Superior temporal gyrus (tissue), 1 donor: ENCODE measurements around the gene EVPL.
"Not testable (repeated sequence)": the region's sequence is repeated elsewhere in the genome, so short reads cannot be mapped to it uniquely, and the experiment has no call there.

Source experiments
- DNase-seq: peaks from one replicate; pipeline ENCODE4 v3.0.0-alpha.2; 2016; ENCODE audit errors: extremely low spot score

Gene EVPL

GRCh38 chr17:76048025-76048605 is 21.0 kb upstream of the EVPL start:
- DNase-seq, result no peak

GRCh38 chr17:76046064-76046463 is 19.0 kb upstream of the EVPL start:
- DNase-seq, result no peak

GRCh38 chr17:76044475-76045007 is 17.4 kb upstream of the EVPL start:
- not testable (repeated sequence) for DNase-seq

- DNase-seq, result not testable (repeated sequence)
Observed at GRCh38 chr17:76042868-76043267, 15.8 kb upstream of the EVPL start.

- no peak for DNase-seq
Observed at GRCh38 chr17:76040376-76040775, 13.3 kb upstream of the EVPL start.

- DNase-seq, result no peak
Observed at GRCh38 chr17:76039121-76039520, 12.0 kb upstream of the EVPL start.

- no peak for DNase-seq
Observed at GRCh38 chr17:76038050-76038449, 10.9 kb upstream of the EVPL start.

GRCh38 chr17:76036497-76037261 is 9.6 kb upstream of the EVPL start:
- DNase-seq, result no peak

GRCh38 chr17:76034428-76035350 is 7.6 kb upstream of the EVPL start:
- no peak for DNase-seq

GRCh38 chr17:76033139-76033538 is 6.0 kb upstream of the EVPL start:
- no peak for DNase-seq

GRCh38 chr17:76032780-76033108 is 5.6 kb upstream of the EVPL start:
- DNase-seq, result no peak

GRCh38 chr17:76032073-76032779 is 5.1 kb upstream of the EVPL start:
- DNase-seq, result no peak

- no peak for DNase-seq
Observed at GRCh38 chr17:76026714-76027158, 370 bp downstream of the EVPL start.

GRCh38 chr17:76025294-76025693 is 1.8 kb downstream of the EVPL start:
- no peak for DNase-seq

GRCh38 chr17:76024353-76024752 is 2.8 kb downstream of the EVPL start:
- no peak for DNase-seq

- DNase-seq, result no peak
Observed at GRCh38 chr17:76023900-76024237, 3.2 kb downstream of the EVPL start.

- no peak for DNase-seq
Observed at GRCh38 chr17:76022973-76023899, 3.9 kb downstream of the EVPL start.

- DNase-seq, result no peak
Observed at GRCh38 chr17:76022285-76022684, 4.8 kb downstream of the EVPL start.

GRCh38 chr17:76019833-76020467 is 7.2 kb downstream of the EVPL start:
- no peak for DNase-seq

- no peak for DNase-seq
Observed at GRCh38 chr17:76018801-76019200, 8.3 kb downstream of the EVPL start.
